ENCODE results near the gene TNS1.

TNS1 gene

GRCh38 chr2:218029366-218030360 is 26.9 kb upstream of the TNS1 start:
- no peak overlapping the region for H3K4me3 ChIP-seq (ENCODE audit: low read depth, low read length)
- TF ChIP-seq CTCF (IDR thresholded peaks at IDR 0.05; ENCODE audit: low read depth, low read length) = no peak

GRCh38 chr2:218028562-218029348 is 26.0 kb upstream of the TNS1 start:
- no peak overlapping the region for H3K4me3 ChIP-seq (ENCODE audit: low read depth, low read length)
- no peak for TF ChIP-seq CTCF (IDR thresholded peaks at IDR 0.05; ENCODE audit: low read depth, low read length)

- no peak for TF ChIP-seq CTCF (IDR thresholded peaks at IDR 0.05; ENCODE audit: low read depth, low read length)
- no peak overlapping the region for H3K4me3 ChIP-seq (ENCODE audit: low read depth, low read length)
These were observed 25.3 kb upstream of the TNS1 start for GRCh38 chr2:218028189-218028495.

- no peak for TF ChIP-seq CTCF (IDR thresholded peaks at IDR 0.05; ENCODE audit: low read depth, low read length)
- no peak overlapping the region for H3K4me3 ChIP-seq (ENCODE audit: low read depth, low read length)
These were observed 24.8 kb upstream of the TNS1 start for GRCh38 chr2:218027426-218028188.

- no peak for TF ChIP-seq CTCF (IDR thresholded peaks at IDR 0.05; ENCODE audit: low read depth, low read length)
- no peak overlapping the region for H3K4me3 ChIP-seq (ENCODE audit: low read depth, low read length)
These were observed 24.1 kb upstream of the TNS1 start for GRCh38 chr2:218026676-218027425.

- no peak for TF ChIP-seq CTCF (IDR thresholded peaks at IDR 0.05; ENCODE audit: low read depth, low read length)
- H3K4me3 ChIP-seq (ENCODE audit: low read depth, low read length) = no peak overlapping the region
These were observed 23.4 kb upstream of the TNS1 start for GRCh38 chr2:218026244-218026643.
